ENCODE measurements around the gene ABCA1.

The ABCA1 gene

DNA sequence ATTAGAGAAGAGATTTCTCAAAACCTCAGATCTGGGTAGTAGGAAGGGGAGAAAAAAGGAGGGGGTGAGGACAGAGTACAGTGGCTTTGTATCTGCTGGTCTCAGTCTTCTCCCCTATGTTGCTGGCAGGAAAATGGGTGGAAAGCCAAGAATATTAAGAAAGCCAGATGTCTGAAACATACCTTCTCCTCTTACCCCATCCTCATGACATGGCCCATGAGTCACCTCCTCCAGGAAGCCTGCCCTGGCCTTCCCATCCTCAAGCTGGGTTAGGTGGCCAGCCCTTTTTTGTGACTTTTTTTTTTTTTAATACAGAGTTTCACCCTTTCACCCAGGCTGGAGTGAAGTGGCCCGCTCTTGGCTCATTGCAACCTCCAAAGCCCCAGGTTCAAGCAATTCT is 61.8 kb downstream of the ABCA1 start:
- TF ChIP-seq, protein P1, sequence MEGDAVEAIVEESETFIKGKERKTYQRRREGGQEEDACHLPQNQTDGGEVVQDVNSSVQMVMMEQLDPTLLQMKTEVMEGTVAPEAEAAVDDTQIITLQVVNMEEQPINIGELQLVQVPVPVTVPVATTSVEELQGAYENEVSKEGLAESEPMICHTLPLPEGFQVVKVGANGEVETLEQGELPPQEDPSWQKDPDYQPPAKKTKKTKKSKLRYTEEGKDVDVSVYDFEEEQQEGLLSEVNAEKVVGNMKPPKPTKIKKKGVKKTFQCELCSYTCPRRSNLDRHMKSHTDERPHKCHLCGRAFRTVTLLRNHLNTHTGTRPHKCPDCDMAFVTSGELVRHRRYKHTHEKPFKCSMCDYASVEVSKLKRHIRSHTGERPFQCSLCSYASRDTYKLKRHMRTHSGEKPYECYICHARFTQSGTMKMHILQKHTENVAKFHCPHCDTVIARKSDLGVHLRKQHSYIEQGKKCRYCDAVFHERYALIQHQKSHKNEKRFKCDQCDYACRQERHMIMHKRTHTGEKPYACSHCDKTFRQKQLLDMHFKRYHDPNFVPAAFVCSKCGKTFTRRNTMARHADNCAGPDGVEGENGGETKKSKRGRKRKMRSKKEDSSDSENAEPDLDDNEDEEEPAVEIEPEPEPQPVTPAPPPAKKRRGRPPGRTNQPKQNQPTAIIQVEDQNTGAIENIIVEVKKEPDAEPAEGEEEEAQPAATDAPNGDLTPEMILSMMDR (IDR thresholded peaks at IDR 0.05; ENCODE audit: low read depth, low read length) = no peak
- H3K4me3 ChIP-seq (ENCODE audit: low read depth, low read length) = no peak overlapping the region

DNA sequence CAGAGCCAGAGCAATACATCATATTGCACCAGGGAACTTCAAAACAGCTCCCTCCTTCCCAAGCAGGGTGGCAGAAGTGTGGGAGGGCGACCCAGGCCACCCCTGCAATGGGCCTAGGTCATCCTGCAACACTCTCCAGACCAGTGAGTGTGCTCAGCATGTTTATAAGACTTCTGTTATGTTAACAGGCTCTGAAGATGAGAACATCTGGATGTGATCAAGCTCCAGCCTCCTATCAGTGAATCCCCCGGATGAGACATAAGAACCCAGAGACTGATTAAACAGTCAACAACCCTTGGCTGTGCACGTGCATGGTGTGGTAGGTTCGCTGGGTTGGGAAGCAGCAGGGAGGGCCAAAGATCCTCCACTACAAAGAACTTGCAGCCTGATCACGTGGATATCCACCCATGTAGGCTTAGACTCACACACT is 63.3 kb downstream of the ABCA1 start:
- TF ChIP-seq, protein P1 (IDR thresholded peaks at IDR 0.05; ENCODE audit: low read depth, low read length) = no peak
- no peak overlapping the region for H3K4me3 ChIP-seq (ENCODE audit: low read depth, low read length)

DNA sequence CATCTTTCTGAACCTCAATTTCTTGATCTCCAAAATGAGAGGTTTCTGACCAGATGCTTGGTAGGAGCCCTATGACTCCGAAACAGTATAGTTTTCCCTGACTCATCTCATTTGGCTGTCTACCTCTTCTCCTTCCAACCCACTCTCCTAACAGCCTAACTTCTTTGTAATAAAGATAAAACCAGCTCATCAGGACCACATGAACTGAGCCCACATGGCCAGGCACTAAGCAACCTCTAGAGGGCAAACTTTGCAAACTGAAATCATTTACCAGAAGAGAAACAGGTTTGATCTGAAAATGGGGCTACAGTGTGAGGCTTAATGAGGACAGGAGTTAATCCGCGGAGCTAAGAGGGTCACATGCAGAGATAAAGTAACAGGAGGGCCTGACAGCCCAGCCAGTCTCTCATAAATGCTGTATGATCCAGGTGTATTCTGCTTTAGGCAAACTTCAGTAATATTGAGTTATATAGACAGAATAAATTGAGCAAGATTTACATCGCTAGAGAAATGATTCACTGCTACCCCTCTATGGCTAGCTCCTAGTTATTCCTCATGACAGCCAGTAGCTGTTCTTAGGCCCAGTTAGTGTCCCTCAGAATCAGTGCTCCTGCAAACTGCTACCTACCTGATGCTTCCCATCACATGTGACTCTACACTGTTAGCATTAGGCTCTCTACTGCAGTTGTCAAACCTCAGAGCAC is 64.6 kb downstream of the ABCA1 start:
- no peak overlapping the region for H3K4me3 ChIP-seq (ENCODE audit: low read depth, low read length)
- TF ChIP-seq, protein P1 (IDR thresholded peaks at IDR 0.05; ENCODE audit: low read depth, low read length) = peak; percentile 74

DNA sequence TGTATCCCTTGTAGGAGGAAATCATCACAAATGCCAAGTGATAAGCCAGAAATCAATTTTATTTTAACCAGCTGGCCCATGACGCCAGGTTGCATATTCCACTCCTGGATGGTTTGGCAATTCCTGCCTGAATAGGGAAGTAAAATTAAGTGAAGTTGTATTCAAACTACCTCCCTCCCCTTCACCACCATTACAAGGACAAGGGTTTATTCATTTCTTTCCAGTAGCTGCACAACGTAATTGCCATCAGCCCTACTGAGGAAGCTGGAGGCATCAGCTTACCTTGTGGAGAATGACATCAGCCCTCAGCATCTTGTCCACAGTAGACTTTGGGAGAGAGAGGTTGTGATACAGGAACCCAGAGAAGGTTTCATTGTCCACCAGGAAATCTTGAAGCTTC is 66.6 kb downstream of the ABCA1 start:
- TF ChIP-seq, protein P1 (IDR thresholded peaks at IDR 0.05; ENCODE audit: low read depth, low read length) = no peak
- no peak overlapping the region for H3K4me3 ChIP-seq (ENCODE audit: low read depth, low read length)

DNA sequence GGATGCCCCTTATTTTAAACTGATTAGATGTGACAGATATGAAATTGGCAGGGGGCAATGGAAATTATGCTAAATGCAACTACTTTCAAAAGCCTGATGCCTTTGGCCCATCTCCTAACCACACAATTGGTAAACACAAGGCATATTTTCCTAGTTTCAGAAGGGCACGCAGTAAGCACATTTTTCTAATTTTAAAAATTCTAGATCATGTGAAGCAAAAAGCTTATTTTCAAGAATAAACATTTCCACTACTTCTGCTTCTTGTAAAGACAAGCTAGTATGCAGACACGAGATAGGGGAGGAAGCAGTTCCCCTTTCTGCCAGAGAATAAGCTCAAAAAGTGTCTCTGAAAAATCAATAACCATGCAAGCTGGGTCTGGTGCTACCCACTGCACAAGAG is 67.7 kb downstream of the ABCA1 start:
- no peak overlapping the region for H3K4me3 ChIP-seq (ENCODE audit: low read depth, low read length)

DNA sequence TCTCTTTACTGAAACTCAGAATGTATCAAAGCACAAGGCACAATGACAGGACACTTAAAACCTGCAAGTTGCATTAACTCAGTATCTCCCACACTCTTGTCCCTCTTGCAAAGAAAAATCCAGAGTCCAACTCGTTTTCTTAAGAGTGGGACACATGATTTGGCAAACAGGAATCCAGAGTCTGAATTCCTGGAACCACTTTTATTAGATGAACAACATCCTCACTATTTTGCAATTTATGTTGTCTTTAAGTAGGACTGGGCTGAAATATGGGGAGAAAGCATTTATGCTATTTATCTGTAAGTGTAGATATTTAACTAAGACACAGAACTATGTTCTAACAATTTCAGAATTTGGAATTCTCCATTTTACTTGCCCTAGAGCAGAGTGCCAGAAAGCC is 69.1 kb downstream of the ABCA1 start:
- no peak overlapping the region for H3K4me3 ChIP-seq (ENCODE audit: low read depth, low read length)
- TF ChIP-seq, protein P1 (IDR thresholded peaks at IDR 0.05; ENCODE audit: low read depth, low read length) = no peak

More for the DNA sequence above, 67.7 kb downstream of the ABCA1 start:
- TF ChIP-seq, protein P1 (IDR thresholded peaks at IDR 0.05; ENCODE audit: low read depth, low read length) = no peak

DNA sequence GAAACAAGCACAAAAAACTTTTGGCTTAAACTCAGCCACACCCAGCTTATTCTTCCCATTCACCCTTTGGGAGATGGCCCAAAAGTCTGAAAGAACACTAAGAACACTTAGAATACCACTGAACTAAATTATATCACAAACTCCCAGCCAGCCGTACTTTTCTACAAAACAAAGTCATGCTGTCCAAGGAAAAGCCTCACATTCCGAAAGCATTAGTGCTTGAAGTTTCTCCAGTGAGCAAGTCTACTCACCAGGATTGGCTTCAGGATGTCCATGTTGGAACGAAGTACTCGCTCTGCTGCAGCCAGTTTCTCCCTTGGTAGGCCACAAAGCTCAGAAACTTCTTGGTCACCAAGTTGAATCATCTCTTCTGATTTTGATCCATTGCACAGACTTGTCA is 69.7 kb downstream of the ABCA1 start:
- no peak overlapping the region for H3K4me3 ChIP-seq (ENCODE audit: low read depth, low read length)
- TF ChIP-seq, protein P1 (IDR thresholded peaks at IDR 0.05; ENCODE audit: low read depth, low read length) = no peak
